IMR-90 (cell line): Measurements from ENCODE around the gene TSGA10. TPM values are rescaled to one million over a fixed set of nuclear protein-coding genes. Genes with fewer than 3 reads are reported as not detected.

Source experiments
- ATAC-seq: fragments of 200-7000 bp; cut with Tn5 transposase; 2 replicates; pipeline ENCODE4 v1.9.1; 2020; ENCODE audit warnings: low read depth, mild to moderate bottlenecking, moderate library complexity
- BruUV-seq: library from RNA; stranded (reverse); fragments of 400-500 nt; replicated peaks from 2 replicates; lab custom pipeline; 2021; lab: Mats Ljungman, UMichigan
- CTCF ChIA-PET: fragments of 300-600 bp; formaldehyde crosslinking; extraction: SDS; loops from one replicate; lab custom pipeline; 2021; ENCODE audit warnings: antibody characterized with exemption; lab: Yijun Ruan, JAX
- POLR2A ChIA-PET: fragments of 300-600 bp; sonication (Branson Sonifier 250); formaldehyde crosslinking; loops from one replicate; lab custom pipeline; 2022; ENCODE audit warnings: antibody characterized with exemption; ENCODE audit not compliant: unreplicated experiment; lab: Charles Lee
- DNase-seq: peaks from one replicate; pipeline ENCODE4 v3.0.0; 2013
- H2AFZ ChIP-seq: replicated peaks from 2 replicates; pipeline ENCODE3; 2013; ENCODE audit warnings: low read length, mild to moderate bottlenecking; ENCODE audit not compliant: poor library complexity
- H2AK5ac ChIP-seq: 2 replicates; pipeline ENCODE4 v1.6.1; 2013; ENCODE audit warnings: low read depth, low read length, inconsistent platforms
- H2AK9ac ChIP-seq: replicated peaks from 2 replicates; pipeline ENCODE3; 2013; ENCODE audit warnings: mild to moderate bottlenecking, low read depth, low read length, moderate library complexity; ENCODE audit not compliant: poor library complexity
- H2BK120ac ChIP-seq: 2 replicates; pipeline ENCODE4 v1.6.1; 2013; ENCODE audit warnings: low read depth, low read length, inconsistent platforms
- H2BK15ac ChIP-seq: 3 replicates; pipeline ENCODE4 v1.6.1; 2013; ENCODE audit warnings: low read depth, low read length, inconsistent platforms
- H2BK20ac ChIP-seq: 2 replicates; pipeline ENCODE4 v1.6.1; 2013; ENCODE audit warnings: low read depth, mild to moderate bottlenecking, inconsistent platforms, low read length, moderate library complexity
- H2BK5ac ChIP-seq: 2 replicates; pipeline ENCODE4 v1.6.1; 2013; ENCODE audit warnings: mild to moderate bottlenecking, low read depth, low read length, inconsistent platforms; ENCODE audit not compliant: poor library complexity, severe bottlenecking
- H3K14ac ChIP-seq: replicated peaks from 2 replicates; pipeline ENCODE4 v1.6.1; 2013; ENCODE audit warnings: low read depth, low read length, inconsistent platforms
- H3K18ac ChIP-seq: 2 replicates; pipeline ENCODE4 v1.6.1; 2013; ENCODE audit warnings: low read depth, low read length, control low read depth
- H3K23ac ChIP-seq: 2 replicates; pipeline ENCODE4 v1.6.1; 2013; ENCODE audit warnings: low read depth, low read length, inconsistent platforms
- H3K27ac ChIP-seq: 2 replicates; pipeline ENCODE4 v1.5.1; 2013; ENCODE audit warnings: mild to moderate bottlenecking, control low read depth, low read length; ENCODE audit not compliant: insufficient read depth
- H3K27me3 ChIP-seq: 2 replicates; pipeline ENCODE4 v1.6.1; 2013; ENCODE audit warnings: low read length; ENCODE audit not compliant: control insufficient read depth, insufficient read depth
- H3K36me3 ChIP-seq: 2 replicates; pipeline ENCODE4 v1.6.1; 2013; ENCODE audit warnings: low read length, mixed read lengths; ENCODE audit not compliant: control insufficient read depth, insufficient read depth
- H3K4ac ChIP-seq: 2 replicates; pipeline ENCODE4 v1.6.1; 2013; ENCODE audit warnings: low read depth, low read length, inconsistent platforms
- H3K4me1 ChIP-seq: 2 replicates; pipeline ENCODE4 v1.6.1; 2013; ENCODE audit warnings: low read length, mixed read lengths; ENCODE audit not compliant: control insufficient read depth, insufficient read depth
- H3K4me2 ChIP-seq: 2 replicates; pipeline ENCODE4 v1.6.1; 2013; ENCODE audit warnings: low read depth, mild to moderate bottlenecking, control low read depth, low read length, moderate library complexity
- H3K4me3 ChIP-seq: 2 replicates; pipeline ENCODE4 v1.5.1; 2013; ENCODE audit warnings: low read depth, mild to moderate bottlenecking, control low read depth, low read length, moderate library complexity; ENCODE audit not compliant: insufficient read depth
- H3K56ac ChIP-seq: 2 replicates; pipeline ENCODE4 v1.6.1; 2013; ENCODE audit warnings: low read length, inconsistent platforms; ENCODE audit not compliant: insufficient read depth; ENCODE audit errors: extremely low read depth
- H3K79me1 ChIP-seq, 2 experiments: 2 replicates each; pipeline ENCODE4 v1.6.1; 2013; ENCODE audit warnings: low read length in 2 of 2, inconsistent platforms in 1 of 2, low read depth in 1 of 2
- H3K9ac ChIP-seq: 2 replicates; pipeline ENCODE4 v1.6.1; 2013; ENCODE audit warnings: low read depth, low read length, control low read depth
- H3K9me1 ChIP-seq: 2 replicates; pipeline ENCODE4 v1.6.1; 2013; ENCODE audit warnings: low read length, inconsistent platforms; ENCODE audit not compliant: insufficient read depth
- H3K9me3 ChIP-seq: 2 replicates; pipeline ENCODE4 v1.6.1; 2013; ENCODE audit warnings: low read length; ENCODE audit not compliant: control insufficient read depth, insufficient read depth
- H4K20me1 ChIP-seq: 2 replicates; pipeline ENCODE4 v1.6.1; 2013; ENCODE audit warnings: low read length, inconsistent platforms; ENCODE audit not compliant: insufficient read depth
- H4K5ac ChIP-seq: 2 replicates; pipeline ENCODE4 v1.6.1; 2013; ENCODE audit warnings: mild to moderate bottlenecking, low read depth, low read length, control low read depth
- H4K8ac ChIP-seq, 2 experiments: 2 replicates each; pipeline ENCODE4 v1.6.1; 2013; ENCODE audit warnings: low read depth in 2 of 2, low read length in 2 of 2, control low read depth in 1 of 2, inconsistent platforms in 1 of 2
- H4K91ac ChIP-seq: 2 replicates; pipeline ENCODE4 v1.6.1; 2013; ENCODE audit warnings: low read depth, low read length, inconsistent platforms; ENCODE audit not compliant: insufficient read depth
- POLR2A ChIP-seq: IDR thresholded peaks from 2 replicates; pipeline ENCODE4 v1.6.1; 2012; ENCODE audit warnings: mild to moderate bottlenecking, low read depth, low read length
- RFX5 ChIP-seq: IDR thresholded peaks from 2 replicates; pipeline ENCODE4 v1.8.0; 2012; ENCODE audit warnings: low read depth, mild to moderate bottlenecking, low read length, moderate library complexity
- WGBS, 2 experiments: methylation state at CpG; one replicate each; pipeline versions ENCODE4 v1.1.5 to v1.1.7; 2013; ENCODE audit warnings: missing lambda C conversion rate in 2 of 2; ENCODE audit not compliant: insufficient read length in 1 of 2; ENCODE audit errors: extremely low coverage in 2 of 2; 5-methylcytosine and 5-hydroxymethylcytosine counted together
- dilution Hi-C: fragments of 300-500 bp; cut with HindIII; formaldehyde crosslinking; loops from one replicate; pipeline ENCODE4 v1.14.3; 2018; ENCODE audit warnings: low sequenced_read_pairs; ENCODE audit not compliant: unreplicated experiment
- in situ Hi-C: fragments of 300-500 bp; cut with MboI; formaldehyde crosslinking; loops from 3 replicates; pipeline ENCODE4 v1.14.3; 2019; ENCODE audit warnings: low sequenced_read_pairs, inconsistent platforms, mixed read lengths
- intact Hi-C: fragments of 100-400 bp; cut with micrococcal nuclease; formaldehyde crosslinking; loops from 2 replicates; pipeline ENCODE4 v1.10.0; 2022
- polyA plus RNA-seq, 3 experiments: library from polyadenylated mRNA; depleted of rRNA; stranded (reverse); fragments of >200 nt; gene quantifications; 2 replicates each; pipeline ENCODE4 v1.2.3, GENCODE V29; 2012; ENCODE audit warnings: low replicate concordance in 1 of 3
- total RNA-seq: library from RNA; depleted of rRNA; stranded (reverse); fragments of >200 nt; gene quantifications from 2 replicates; pipeline ENCODE4 v1.2.3, GENCODE V29; 2012

The TSGA10 gene
- total and polyA plus RNA-seq, 2 of the 4 experiments (the other 2 are of a cell fraction): 0.32 to 0.54 TPM

DNA sequence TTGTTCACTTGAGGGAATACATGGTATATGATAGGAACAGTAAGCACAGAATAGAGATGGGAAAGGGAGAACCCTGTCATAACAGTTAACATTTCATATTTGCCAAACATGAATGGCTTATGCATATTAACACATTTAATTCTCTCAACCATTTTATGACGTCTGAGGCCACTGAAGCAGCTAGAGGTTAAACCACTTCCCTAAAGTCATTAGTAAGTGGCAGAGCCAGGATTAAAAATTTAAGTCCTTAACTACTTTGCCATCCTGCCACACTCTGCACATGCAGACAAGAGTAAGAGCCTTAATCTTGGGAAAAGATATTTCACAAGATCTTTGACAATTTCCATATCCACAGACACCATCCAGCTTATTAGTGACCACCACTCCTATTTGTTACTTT lies 2.1 kb upstream of the TSGA10 start:
- no peak overlapping the region for H2BK20ac ChIP-seq
- intact Hi-C loops: no loop called here
- H3K27ac ChIP-seq: no peak overlapping the region
- H3K4ac ChIP-seq: no peak overlapping the region
- WGBS, 2 experiments: no CpG with 5 or more reads among the region's 1 CpG
- no peak overlapping the region for H3K18ac ChIP-seq
- BruUV-seq: no TSS peak
- no peak overlapping the region for H3K56ac ChIP-seq
- H3K4me3 ChIP-seq: no peak overlapping the region
- no peak overlapping the region for H4K8ac ChIP-seq
- no peaks in the 10 kb centered on the region for H3K9me3 ChIP-seq
- no peak overlapping the region for H2AFZ ChIP-seq
- ChIA-PET POLR2A (no interaction called here), CTCF (no interaction called here)
- H4K5ac ChIP-seq: no peak overlapping the region
- peaks cover 15 to 20% of the 10 kb centered on the region in 2 experiments for H3K79me1 ChIP-seq
- in situ Hi-C loops: loop anchor here (25.0 kb wide), 1 partner anchor 1105 kb away; no protein-coding TSS in a partner anchor
- no peak overlapping the region for H3K9ac ChIP-seq
- no peaks in the 10 kb centered on the region for H3K9me1 ChIP-seq
- DNase-seq (no peak), ATAC-seq (no peak)
- H3K14ac ChIP-seq: no peak overlapping the region
- H2AK9ac ChIP-seq: no peak overlapping the region
- no peak overlapping the region for H3K23ac ChIP-seq
- H4K91ac ChIP-seq: no peak overlapping the region
- H3K4me2 ChIP-seq: no peak overlapping the region
- no peak for TF ChIP-seq RFX5
- TF ChIP-seq POLR2A: no peak
- H4K20me1 ChIP-seq: no peaks in the 10 kb centered on the region
- dilution Hi-C loops: no loop called here
- peaks cover 5% of the 10 kb centered on the region for H3K4me1 ChIP-seq
- no peaks in the 10 kb centered on the region for H3K27me3 ChIP-seq
- H2AK5ac ChIP-seq: no peak overlapping the region
- H2BK15ac ChIP-seq: no peak overlapping the region
- no peak overlapping the region for H2BK5ac ChIP-seq
- no peak overlapping the region for H2BK120ac ChIP-seq
- no peaks in the 10 kb centered on the region for H3K36me3 ChIP-seq
